Naive thymus-derived CD4-positive, alpha-beta T cell (primary cell): ENCODE data around the gene ZNRD2. TPM values are rescaled to one million over a fixed set of nuclear protein-coding genes. Genes with fewer than 3 reads are reported as not detected.

Experiments used
- ATAC-seq: fragments of 150-1000 bp; cut with Tn5 transposase; 2 replicates; pipeline ENCODE4 v1.10.0; 2021; ENCODE audit warnings: mild to moderate bottlenecking, moderate library complexity
- CTCF ChIA-PET: fragments of 350-600 bp; sonication (Branson Sonifier 250); formaldehyde crosslinking; loops from one replicate; lab custom pipeline; 2021; ENCODE audit warnings: antibody characterized with exemption; lab: Charles Lee
- POLR2A ChIA-PET: fragments of 350-600 bp; sonication (Branson Sonifier 250); formaldehyde crosslinking; loops from one replicate; lab custom pipeline; 2021; ENCODE audit warnings: antibody characterized with exemption, inconsistent platforms; lab: Charles Lee
- DNase-seq, 9 donors: peaks; one replicate each; pipeline versions ENCODE4 v3.0.0 to v3.0.0-alpha.2; 2020 to 2022; ENCODE audit warnings: mixed read lengths in 1 of 9
- H3K27ac ChIP-seq: one replicate; pipeline ENCODE4 v1.7.0; 2013; ENCODE audit warnings: mild to moderate bottlenecking, low read depth, low read length, moderate library complexity
- H3K27me3 ChIP-seq, 2 donors: one replicate each; pipeline ENCODE4 v1.7.0; 2013; ENCODE audit warnings: low read length in 2 of 2, mild to moderate bottlenecking in 2 of 2, moderate library complexity in 2 of 2; ENCODE audit not compliant: control insufficient read depth in 2 of 2, insufficient read depth in 2 of 2
- H3K36me3 ChIP-seq, 3 experiments: 1 replicate in 2 of 3; 2 replicates in 1 of 3; pipeline ENCODE4 v1.7.0; 2013; ENCODE audit warnings: low read length in 3 of 3, mild to moderate bottlenecking in 3 of 3, moderate library complexity in 1 of 3; ENCODE audit not compliant: insufficient read depth in 3 of 3, control insufficient read depth in 2 of 3
- H3K4me1 ChIP-seq, 2 donors: one replicate each; pipeline ENCODE4 v1.7.0; 2013; ENCODE audit warnings: low read length in 2 of 2, mild to moderate bottlenecking in 2 of 2, moderate library complexity in 1 of 2; ENCODE audit not compliant: control insufficient read depth in 2 of 2, insufficient read depth in 2 of 2
- H3K4me3 ChIP-seq: 2 replicates; pipeline ENCODE4 v1.7.0; 2013; ENCODE audit warnings: mild to moderate bottlenecking, low read length
- H3K9me3 ChIP-seq, 3 experiments: 1 replicate in 2 of 3; 2 replicates in 1 of 3; pipeline ENCODE4 v1.7.0; 2013; ENCODE audit warnings: low read length in 3 of 3; ENCODE audit not compliant: control insufficient read depth in 2 of 3
- H3K27ac Mint-ChIP-seq, 9 donors: one replicate each; pipeline ENCODE4 v1.8.0; 2020 to 2022; ENCODE audit warnings: mixed read lengths in 9 of 9, mild to moderate bottlenecking in 8 of 9, moderate library complexity in 5 of 9, inconsistent platforms in 2 of 9
- H3K27me3 Mint-ChIP-seq, 5 donors: one replicate each; pipeline ENCODE4 v1.8.0; 2021 to 2022; ENCODE audit warnings: mixed read lengths in 5 of 5, mild to moderate bottlenecking in 1 of 5
- H3K36me3 Mint-ChIP-seq, 5 donors: one replicate each; pipeline ENCODE4 v1.8.0; 2020 to 2022; ENCODE audit warnings: mixed read lengths in 5 of 5, mild to moderate bottlenecking in 3 of 5, inconsistent platforms in 1 of 5
- H3K4me1 Mint-ChIP-seq, 7 donors: one replicate each; pipeline ENCODE4 v1.8.0; 2020 to 2022; ENCODE audit warnings: mixed read lengths in 7 of 7, mild to moderate bottlenecking in 3 of 7, inconsistent platforms in 1 of 7
- H3K4me3 Mint-ChIP-seq, 10 donors: one replicate each; pipeline ENCODE4 v1.8.0; 2020 to 2022; ENCODE audit warnings: mild to moderate bottlenecking in 10 of 10, mixed read lengths in 10 of 10, moderate library complexity in 6 of 10, inconsistent platforms in 2 of 10
- H3K9me3 Mint-ChIP-seq, 11 donors: one replicate each; pipeline ENCODE4 v1.8.0; 2020 to 2022; ENCODE audit warnings: mixed read lengths in 11 of 11, mild to moderate bottlenecking in 4 of 11, inconsistent platforms in 1 of 11, moderate library complexity in 1 of 11
- intact Hi-C, 2 donors: fragments of 100-400 bp; cut with micrococcal nuclease; formaldehyde crosslinking; loops; one replicate each; pipeline ENCODE4 v1.15.1; 2023
- polyA plus RNA-seq, 2 donors: library from polyadenylated mRNA; unstranded; fragments of 300-500 nt; fragmentation: Illumina TruSeq; gene quantifications; one replicate each; pipeline ENCODE4 v1.2.3, GENCODE V29; 2021
- total RNA-seq, 6 experiments: library from RNA in 5 of 6; stranded (reverse) in 5 of 6; gene quantifications; 1 replicate in 5 of 6; 2 replicates in 1 of 6; pipeline ENCODE4 v1.2.3 and lab custom pipeline; 2021 to 2026

Gene ZNRD2
- total and polyA plus RNA-seq, 7 experiments from 2014 or later: 29.1 to 86.0 (median 40.2) TPM

GRCh38 chr11:65529475-65530156, 40.7 kb upstream of the ZNRD2 start:
- H3K4me3 Mint-ChIP-seq: peak overlapping the region in 4 of 10 donors; percentile 21 to 79 (median 35)
- ChIA-PET CTCF (interaction anchor here (1.0 to 2.3 kb wide), 2 partner anchors 11 to 19 kb away, joined by 4 to 5 read pairs; no protein-coding TSS in a partner anchor), POLR2A (interaction anchor here (0.6 to 8.9 kb wide), 8 partner anchors 11 to 641 kb away, joined by 3 to 213 read pairs (median 6); partner anchors contain the start of genes EHBP1L1, MALAT1, MAP3K11 and PCNX3)
- Histone ChIP-seq H3K27ac (peak overlapping the region; percentile 57), H3K4me3 (no peak overlapping the region), H3K36me3 (peaks cover 0 to 55% (median 15%) of the 10 kb centered on the region in 3 experiments), H3K4me1 (peaks cover 16 to 24% of the 10 kb centered on the region in 2 donors), H3K27me3 (no peaks in the 10 kb centered on the region), H3K9me3 (no peaks in the 10 kb centered on the region)
- intact Hi-C loops: no loop called here
- no peaks in the 10 kb centered on the region for H3K9me3 Mint-ChIP-seq
- H3K27me3 Mint-ChIP-seq: no peaks in the 10 kb centered on the region
- no peak for DNase-seq
- H3K27ac Mint-ChIP-seq: peak overlapping the region; percentile 55 to 92 (median 78)
- ATAC-seq: no peak
- H3K4me1 Mint-ChIP-seq: peaks cover 12 to 44% (median 30%) of the 10 kb centered on the region in 7 donors
- peaks cover 0 to 21% (median 8%) of the 10 kb centered on the region in 5 donors for H3K36me3 Mint-ChIP-seq

GRCh38 chr11:65530157-65530496, 40.1 kb upstream of the ZNRD2 start:
- POLR2A ChIA-PET: interaction anchor here (0.9 to 8.9 kb wide), 8 partner anchors 10 to 143 kb away, joined by 3 to 213 read pairs (median 6); partner anchors contain the start of genes EHBP1L1, MALAT1, MAP3K11 and PCNX3
- DNase-seq (peak in 2 of 9 donors; percentile 52), ATAC-seq (peak; percentile 69)
- H3K4me1 ChIP-seq: peaks cover 16 to 24% of the 10 kb centered on the region in 2 donors
- H3K27ac ChIP-seq: peak overlapping the region; percentile 57
- Mint-ChIP-seq H3K4me3 (peak overlapping the region in 4 of 10 donors; percentile 21 to 79 (median 36)), H3K36me3 (peaks cover 0 to 21% (median 9%) of the 10 kb centered on the region in 5 donors), H3K4me1 (peaks cover 13 to 43% (median 29%) of the 10 kb centered on the region in 7 donors), H3K9me3 (no peaks in the 10 kb centered on the region), H3K27me3 (no peaks in the 10 kb centered on the region), H3K27ac (peak overlapping the region; percentile 49 to 92 (median 78))
- H3K36me3 ChIP-seq: peaks cover 0 to 57% (median 15%) of the 10 kb centered on the region in 3 experiments
- no peak overlapping the region for H3K4me3 ChIP-seq
- intact Hi-C loops: no loop called here
- CTCF ChIA-PET: interaction anchor here (1.0 to 2.3 kb wide), 3 partner anchors 10 to 58 kb away, joined by 4 to 5 read pairs (median 4); no protein-coding TSS in a partner anchor
- no peaks in the 10 kb centered on the region for H3K9me3 ChIP-seq
- no peaks in the 10 kb centered on the region for H3K27me3 ChIP-seq

GRCh38 chr11:65532388-65533064, 37.8 kb upstream of the ZNRD2 start:
- CTCF ChIA-PET: interaction anchor here (0.6 kb wide), 1 partner anchor 57 kb away, joined by 3 read pairs; no protein-coding TSS in a partner anchor
- no peak for ATAC-seq
- Histone ChIP-seq H3K9me3 (no peaks in the 10 kb centered on the region), H3K4me3 (no peak overlapping the region), H3K4me1 (peaks cover 4 to 12% of the 10 kb centered on the region in 2 donors), H3K36me3 (peaks cover 0 to 73% (median 15%) of the 10 kb centered on the region in 3 experiments), H3K27ac (no peak overlapping the region), H3K27me3 (no peaks in the 10 kb centered on the region)
- H3K4me3 Mint-ChIP-seq: no peak overlapping the region
- H3K9me3 Mint-ChIP-seq: no peaks in the 10 kb centered on the region
- no peaks in the 10 kb centered on the region for H3K27me3 Mint-ChIP-seq
- DNase-seq: no peak
- peaks cover 13 to 24% (median 14%) of the 10 kb centered on the region in 7 donors for H3K4me1 Mint-ChIP-seq
- H3K36me3 Mint-ChIP-seq: peaks cover 0 to 21% (median 9%) of the 10 kb centered on the region in 5 donors
- H3K27ac Mint-ChIP-seq: no peak overlapping the region
- POLR2A ChIA-PET: interaction anchor here (8.9 kb wide), 1 partner anchor 30 kb away, joined by 213 read pairs; the partner anchor contains the start of gene MALAT1
- intact Hi-C loops: no loop called here

GRCh38 chr11:65535102-65535501, 35.2 kb upstream of the ZNRD2 start:
- DNase-seq (no peak), ATAC-seq (no peak)
- Histone ChIP-seq H3K27me3 (no peaks in the 10 kb centered on the region), H3K27ac (no peak overlapping the region), H3K4me3 (no peak overlapping the region), H3K36me3 (peaks cover 0 to 74% (median 18%) of the 10 kb centered on the region in 3 experiments), H3K9me3 (no peaks in the 10 kb centered on the region), H3K4me1 (peaks cover 4 to 10% of the 10 kb centered on the region in 2 donors)
- CTCF ChIA-PET: interaction anchor here (2.4 to 9.8 kb wide), 2 partner anchors 10 to 55 kb away, joined by 5 to 126 read pairs; partner anchors contain the start of gene KCNK7
- Mint-ChIP-seq H3K9me3 (no peaks in the 10 kb centered on the region), H3K27ac (peak overlapping the region in 3 of 9 donors; percentile 39 to 62 (median 49)), H3K4me1 (peaks cover 3 to 8% (median 4%) of the 10 kb centered on the region in 7 donors), H3K27me3 (no peaks in the 10 kb centered on the region), H3K36me3 (peaks cover 0 to 17% (median 8%) of the 10 kb centered on the region in 5 donors), H3K4me3 (no peak overlapping the region)
- intact Hi-C loops: no loop called here
- POLR2A ChIA-PET: interaction anchor here (0.6 to 1.8 kb wide), 3 partner anchors 14 to 353 kb away, joined by 3 to 7 read pairs (median 6); partner anchors contain the start of gene FAM89B

GRCh38 chr11:65536412-65537295, 33.6 kb upstream of the ZNRD2 start:
- POLR2A ChIA-PET: interaction anchor here (0.6 to 1.8 kb wide), 9 partner anchors 10 to 1141 kb away, joined by 3 to 13 read pairs (median 4); partner anchors contain the start of genes FAM89B and SCYL1
- Histone ChIP-seq H3K4me1 (peaks cover 12 to 14% of the 10 kb centered on the region in 2 donors), H3K36me3 (peaks cover 0 to 59% (median 6%) of the 10 kb centered on the region in 3 experiments), H3K4me3 (no peak overlapping the region), H3K9me3 (no peaks in the 10 kb centered on the region), H3K27me3 (no peaks in the 10 kb centered on the region), H3K27ac (no peak overlapping the region)
- H3K4me1 Mint-ChIP-seq: peaks cover 0 to 11% (median 5%) of the 10 kb centered on the region in 7 donors
- no peak overlapping the region for H3K4me3 Mint-ChIP-seq
- H3K36me3 Mint-ChIP-seq: peaks cover 0 to 7% (median 4%) of the 10 kb centered on the region in 5 donors
- H3K27ac Mint-ChIP-seq: peak overlapping the region in 4 of 9 donors; percentile 48 to 73 (median 60)
- no peaks in the 10 kb centered on the region for H3K27me3 Mint-ChIP-seq
- ATAC-seq (no peak), DNase-seq (no peak)
- H3K9me3 Mint-ChIP-seq: no peaks in the 10 kb centered on the region
- CTCF ChIA-PET: interaction anchor here (0.6 to 9.8 kb wide), 3 partner anchors 29 to 611 kb away, joined by 3 to 126 read pairs (median 3); partner anchors contain the start of gene KCNK7
- intact Hi-C loops: no loop called here
